ENCODE measurements around the gene HNRNPL.
"Not testable (repeated sequence)": the region's sequence is repeated elsewhere in the genome, so short reads cannot be mapped to it uniquely, and the experiment has no call there.

- not testable (repeated sequence) for TF ChIP-seq POLR2AphosphoS5, EP300 (IDR thresholded peaks at IDR 0.05)
- TF ChIP-seq, protein P1, sequence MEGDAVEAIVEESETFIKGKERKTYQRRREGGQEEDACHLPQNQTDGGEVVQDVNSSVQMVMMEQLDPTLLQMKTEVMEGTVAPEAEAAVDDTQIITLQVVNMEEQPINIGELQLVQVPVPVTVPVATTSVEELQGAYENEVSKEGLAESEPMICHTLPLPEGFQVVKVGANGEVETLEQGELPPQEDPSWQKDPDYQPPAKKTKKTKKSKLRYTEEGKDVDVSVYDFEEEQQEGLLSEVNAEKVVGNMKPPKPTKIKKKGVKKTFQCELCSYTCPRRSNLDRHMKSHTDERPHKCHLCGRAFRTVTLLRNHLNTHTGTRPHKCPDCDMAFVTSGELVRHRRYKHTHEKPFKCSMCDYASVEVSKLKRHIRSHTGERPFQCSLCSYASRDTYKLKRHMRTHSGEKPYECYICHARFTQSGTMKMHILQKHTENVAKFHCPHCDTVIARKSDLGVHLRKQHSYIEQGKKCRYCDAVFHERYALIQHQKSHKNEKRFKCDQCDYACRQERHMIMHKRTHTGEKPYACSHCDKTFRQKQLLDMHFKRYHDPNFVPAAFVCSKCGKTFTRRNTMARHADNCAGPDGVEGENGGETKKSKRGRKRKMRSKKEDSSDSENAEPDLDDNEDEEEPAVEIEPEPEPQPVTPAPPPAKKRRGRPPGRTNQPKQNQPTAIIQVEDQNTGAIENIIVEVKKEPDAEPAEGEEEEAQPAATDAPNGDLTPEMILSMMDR (IDR thresholded peaks at IDR 0.05): not testable (repeated sequence)
Measured at GRCh38 chr19:38791451-38792064, 58.2 kb downstream of the HNRNPL start.
